CD4-positive, alpha-beta T cell (primary cell): ENCODE results near the gene LCMT2. TPM values are rescaled to one million over a fixed set of nuclear protein-coding genes. Genes with fewer than 3 reads are reported as not detected.
A peak's percentile ranks its signal among the peaks of the same experiment; 100 is the strongest.

Experiments
- ATAC-seq: fragments of 200-7000 bp; cut with Tn5 transposase; one replicate; pipeline ENCODE4 v1.10.0; 2022; ENCODE audit warnings: mild to moderate bottlenecking; ENCODE audit not compliant: poor library complexity
- CTCF ChIA-PET: fragments of 350-600 bp; sonication (Branson Sonifier 250); formaldehyde crosslinking; loops from one replicate; lab custom pipeline; 2021; ENCODE audit warnings: antibody characterized with exemption, inconsistent platforms; lab: Charles Lee
- POLR2A ChIA-PET: fragments of 350-600 bp; sonication (Branson Sonifier 250); formaldehyde crosslinking; loops from one replicate; lab custom pipeline; 2021; ENCODE audit warnings: antibody characterized with exemption, inconsistent platforms; lab: Charles Lee
- DNase-seq, 14 experiments: peaks; one replicate each; pipeline ENCODE4 v3.0.0-alpha.2; 2013 to 2020; ENCODE audit warnings: mixed read lengths in 2 of 14
- H3K27ac ChIP-seq, 2 donors: one replicate each; pipeline versions ENCODE4 v1.5.1 to v1.7.0; 2013; ENCODE audit warnings: low read length in 2 of 2, low read depth in 1 of 2, mild to moderate bottlenecking in 1 of 2
- H3K27me3 ChIP-seq, 2 experiments: 1 replicate in 1 of 2; 2 replicates in 1 of 2; pipeline versions ENCODE4 v1.6.1 to v1.7.0; 2013; ENCODE audit warnings: low read length in 2 of 2, control low read depth in 1 of 2, mild to moderate bottlenecking in 1 of 2, moderate library complexity in 1 of 2; ENCODE audit not compliant: insufficient read depth in 2 of 2, control insufficient read depth in 1 of 2
- H3K36me3 ChIP-seq: one replicate; pipeline ENCODE4 v1.6.1; 2013; ENCODE audit warnings: low read length, control low read depth; ENCODE audit not compliant: insufficient read depth
- H3K4me1 ChIP-seq: one replicate; pipeline ENCODE4 v1.6.1; 2013; ENCODE audit warnings: low read length, control low read depth; ENCODE audit not compliant: insufficient read depth
- H3K4me3 ChIP-seq: one replicate; pipeline ENCODE4 v1.5.1; 2013; ENCODE audit warnings: mild to moderate bottlenecking, low read length, moderate library complexity
- H3K9me3 ChIP-seq, 2 experiments: 1 replicate in 1 of 2; 2 replicates in 1 of 2; pipeline versions ENCODE4 v1.6.1 to v1.7.0; 2013; ENCODE audit warnings: low read length in 2 of 2, mild to moderate bottlenecking in 2 of 2, control low read depth in 1 of 2, moderate library complexity in 1 of 2; ENCODE audit not compliant: control insufficient read depth in 1 of 2, insufficient read depth in 1 of 2
- H3K27ac Mint-ChIP-seq: one replicate; pipeline ENCODE4 v1.8.0; 2020; ENCODE audit warnings: mixed read lengths
- H3K27me3 Mint-ChIP-seq: one replicate; pipeline ENCODE4 v1.8.0; 2021; ENCODE audit warnings: mixed read lengths
- H3K36me3 Mint-ChIP-seq: one replicate; pipeline ENCODE4 v1.8.0; 2021; ENCODE audit warnings: low read depth, mixed read lengths
- H3K4me1 Mint-ChIP-seq: one replicate; pipeline ENCODE4 v1.8.0; 2021; ENCODE audit warnings: low read depth, mixed read lengths
- H3K4me3 Mint-ChIP-seq: one replicate; pipeline ENCODE4 v1.8.0; 2020; ENCODE audit warnings: mild to moderate bottlenecking, mixed read lengths
- H3K9me3 Mint-ChIP-seq: one replicate; pipeline ENCODE4 v1.8.0; 2020; ENCODE audit warnings: mixed read lengths
- intact Hi-C, 2 experiments: fragments of 100-400 bp; cut with DNase I in 1 of 2; cut with micrococcal nuclease in 1 of 2; formaldehyde crosslinking; loops; one replicate each; pipeline versions ENCODE4 v1.15.1 to v1.9.0; 2023 to 2025; cut with DNase I, micrococcal nuclease
- total RNA-seq, 174 experiments: library from RNA in 2 of 174; stranded (reverse) in 2 of 174; gene quantifications; one replicate each; pipeline ENCODE4 v1.2.3 and lab custom pipeline; 2021 to 2026
- TF ChIP-seq, protein P1 (sequence below): fragments of 200-600 bp; IDR thresholded peaks from one replicate; pipeline ENCODE4 v1.8.0; 2022; ENCODE audit warnings: antibody characterized with exemption, mild to moderate bottlenecking

The LCMT2 gene
- total RNA-seq, 2 experiments from 2014 or later = 5.8 to 5.9 TPM

DNA sequence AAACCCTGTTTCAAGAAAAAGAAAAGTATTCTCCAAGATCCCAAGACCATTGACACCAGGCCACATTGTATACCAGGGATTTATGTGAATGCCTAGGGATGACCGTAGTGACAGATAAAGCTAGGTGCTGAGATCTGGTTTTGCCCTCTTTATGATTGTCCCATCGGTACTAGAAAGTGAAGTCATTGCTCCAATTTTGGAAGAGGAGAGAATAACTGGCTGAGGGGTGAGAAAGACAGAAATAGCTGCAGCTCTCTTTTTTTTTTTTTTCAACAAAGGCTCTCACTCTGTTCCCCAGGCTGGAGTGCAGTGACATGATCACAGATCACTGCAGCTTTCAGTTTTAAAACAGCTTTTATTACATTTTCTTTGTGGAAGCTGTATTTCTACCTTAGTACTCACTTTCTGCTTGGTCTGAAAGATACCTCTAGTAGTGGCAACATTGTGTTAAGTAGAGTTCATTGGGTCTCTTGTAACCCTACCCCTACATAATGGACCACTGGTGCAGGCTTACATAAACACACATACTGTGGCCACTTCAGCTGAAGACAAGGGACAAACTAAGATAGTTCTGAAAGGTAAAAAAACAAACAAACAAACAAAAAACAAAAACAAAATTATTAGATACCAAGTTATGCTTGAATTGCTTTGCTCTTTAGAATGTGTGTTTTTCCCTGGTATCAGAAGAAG, 22.5 kb upstream of the LCMT2 start:
- Histone ChIP-seq H3K4me1 (peaks cover 12% of the 10 kb centered on the region), H3K27me3 (no peaks in the 10 kb centered on the region), H3K9me3 (peaks cover 0 to 5% of the 10 kb centered on the region in 2 experiments), H3K27ac (no peak overlapping the region), H3K36me3 (peaks cover 6% of the 10 kb centered on the region), H3K4me3 (no peak overlapping the region)
- Mint-ChIP-seq H3K36me3 (peaks cover 20% of the 10 kb centered on the region), H3K4me3 (no peak overlapping the region), H3K27ac (no peak overlapping the region), H3K4me1 (peaks cover 24% of the 10 kb centered on the region), H3K9me3 (no peaks in the 10 kb centered on the region), H3K27me3 (no peaks in the 10 kb centered on the region)
- DNase-seq = no peak
- no peak for ATAC-seq
- CTCF ChIA-PET = interaction anchor here (0.7 kb wide), 1 partner anchor 169 kb away, joined by 3 read pairs; no protein-coding TSS in a partner anchor
- TF ChIP-seq, protein P1, sequence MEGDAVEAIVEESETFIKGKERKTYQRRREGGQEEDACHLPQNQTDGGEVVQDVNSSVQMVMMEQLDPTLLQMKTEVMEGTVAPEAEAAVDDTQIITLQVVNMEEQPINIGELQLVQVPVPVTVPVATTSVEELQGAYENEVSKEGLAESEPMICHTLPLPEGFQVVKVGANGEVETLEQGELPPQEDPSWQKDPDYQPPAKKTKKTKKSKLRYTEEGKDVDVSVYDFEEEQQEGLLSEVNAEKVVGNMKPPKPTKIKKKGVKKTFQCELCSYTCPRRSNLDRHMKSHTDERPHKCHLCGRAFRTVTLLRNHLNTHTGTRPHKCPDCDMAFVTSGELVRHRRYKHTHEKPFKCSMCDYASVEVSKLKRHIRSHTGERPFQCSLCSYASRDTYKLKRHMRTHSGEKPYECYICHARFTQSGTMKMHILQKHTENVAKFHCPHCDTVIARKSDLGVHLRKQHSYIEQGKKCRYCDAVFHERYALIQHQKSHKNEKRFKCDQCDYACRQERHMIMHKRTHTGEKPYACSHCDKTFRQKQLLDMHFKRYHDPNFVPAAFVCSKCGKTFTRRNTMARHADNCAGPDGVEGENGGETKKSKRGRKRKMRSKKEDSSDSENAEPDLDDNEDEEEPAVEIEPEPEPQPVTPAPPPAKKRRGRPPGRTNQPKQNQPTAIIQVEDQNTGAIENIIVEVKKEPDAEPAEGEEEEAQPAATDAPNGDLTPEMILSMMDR = no peak
- intact Hi-C loops = no loop called here
- POLR2A ChIA-PET = interaction anchor here (0.7 kb wide), 1 partner anchor 418 kb away, joined by 3 read pairs; no protein-coding TSS in a partner anchor

DNA sequence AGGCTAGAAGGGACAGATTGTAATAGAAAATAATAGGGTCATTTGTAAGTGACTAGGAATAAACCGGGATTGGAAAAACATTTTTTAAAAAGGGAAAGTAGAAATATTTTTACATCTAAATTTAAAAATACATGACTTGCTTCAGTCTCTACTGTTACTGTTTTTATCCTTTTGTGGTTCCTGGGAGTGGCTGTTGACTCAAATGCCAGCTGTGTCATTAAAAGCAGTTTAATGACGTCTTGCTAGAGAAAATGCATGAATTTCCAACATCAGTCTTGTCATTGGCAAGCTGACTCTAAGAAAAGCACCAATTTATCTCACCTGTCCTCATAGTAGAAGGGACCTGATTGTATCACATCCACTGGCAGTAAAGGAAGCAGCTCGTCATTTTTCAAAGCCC, 16.7 kb upstream of the LCMT2 start:
- Histone ChIP-seq H3K27me3 (no peaks in the 10 kb centered on the region), H3K9me3 (no peaks in the 10 kb centered on the region), H3K27ac (no peak overlapping the region), H3K4me1 (no peaks in the 10 kb centered on the region), H3K4me3 (no peak overlapping the region), H3K36me3 (peaks cover 6% of the 10 kb centered on the region)
- H3K9me3 Mint-ChIP-seq = no peaks in the 10 kb centered on the region
- POLR2A ChIA-PET = no interaction called here
- no peaks in the 10 kb centered on the region for H3K27me3 Mint-ChIP-seq
- DNase-seq (no peak), ATAC-seq (no peak)
- no peak overlapping the region for H3K4me3 Mint-ChIP-seq
- H3K27ac Mint-ChIP-seq = no peak overlapping the region
- no peaks in the 10 kb centered on the region for H3K4me1 Mint-ChIP-seq
- peaks cover 11% of the 10 kb centered on the region for H3K36me3 Mint-ChIP-seq
- CTCF ChIA-PET = no interaction called here
- intact Hi-C loops = no loop called here
- TF ChIP-seq, protein P1 = no peak

DNA sequence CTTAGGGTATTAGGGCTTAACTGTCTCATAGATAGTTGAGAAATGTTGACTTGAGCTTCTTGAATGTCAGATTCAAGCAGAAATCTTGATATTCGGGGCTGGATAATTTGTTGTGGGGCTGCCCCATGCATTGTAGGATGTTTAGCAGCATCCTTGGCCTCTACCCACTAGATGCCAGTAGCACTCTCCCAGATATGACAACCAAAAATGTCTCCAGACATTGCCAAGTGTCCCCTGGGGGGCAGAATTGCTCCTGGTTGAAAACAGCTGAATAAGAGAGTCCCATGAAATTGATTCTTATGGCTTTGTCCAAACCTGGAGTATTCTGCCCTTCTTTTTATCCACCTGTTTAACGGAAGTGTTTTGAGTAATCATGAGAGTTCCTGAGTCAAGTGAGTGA, 15.9 kb upstream of the LCMT2 start:
- Mint-ChIP-seq H3K9me3 (no peaks in the 10 kb centered on the region), H3K36me3 (peaks cover 6% of the 10 kb centered on the region), H3K4me1 (no peaks in the 10 kb centered on the region), H3K27ac (no peak overlapping the region), H3K27me3 (no peaks in the 10 kb centered on the region), H3K4me3 (no peak overlapping the region)
- no peaks in the 10 kb centered on the region for H3K9me3 ChIP-seq
- no peak overlapping the region for H3K4me3 ChIP-seq
- peaks cover 6% of the 10 kb centered on the region for H3K36me3 ChIP-seq
- H3K4me1 ChIP-seq = no peaks in the 10 kb centered on the region
- intact Hi-C loops = no loop called here
- ChIA-PET POLR2A (interaction anchor here (0.9 kb wide), 1 partner anchor 17 kb away, joined by 3 read pairs; no protein-coding TSS in a partner anchor), CTCF (interaction anchor here (0.7 kb wide), 1 partner anchor 25 kb away, joined by 3 read pairs; the partner anchor contains the start of genes TUBGCP4 and ZSCAN29)
- DNase-seq (peak in 3 of 14 experiments; percentile 13 to 29 (median 18)), ATAC-seq (no peak)
- H3K27me3 ChIP-seq = no peaks in the 10 kb centered on the region
- TF ChIP-seq, protein P1 = peak; percentile 25
- H3K27ac ChIP-seq = no peak overlapping the region
